ENCODE measurements around the gene LRRC75A.

The LRRC75A gene

DNA sequence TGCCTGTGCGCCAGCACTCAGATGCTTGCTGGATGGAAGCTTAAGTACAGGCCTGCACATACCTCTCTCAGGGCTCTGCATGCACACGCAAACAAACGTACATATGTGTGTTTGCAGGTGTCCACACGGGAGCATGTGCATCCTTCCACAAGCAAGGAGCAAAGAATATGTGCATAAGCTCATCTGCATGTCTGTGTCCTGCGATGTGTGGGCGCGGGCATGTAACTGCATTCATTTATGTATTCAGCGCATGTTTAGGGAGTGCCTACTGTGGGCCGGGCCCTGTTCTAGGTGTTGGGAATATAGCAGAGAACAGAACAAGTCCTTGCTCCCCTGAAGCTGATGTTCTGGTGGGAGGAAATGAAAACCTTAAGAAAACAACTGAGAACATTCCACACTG is 62.9 kb downstream of the LRRC75A start:
- Histone ChIP-seq H3K4me3 (ENCODE audit: low read length, poor library complexity, severe bottlenecking) (no peak overlapping the region), H4K20me1 (ENCODE audit: insufficient read depth, low read length, poor library complexity, severe bottlenecking) (peaks cover 4% of the 10 kb centered on the region), H3K9me2 (replicated peaks; ENCODE audit: low read depth, low read length) (no peaks in the 10 kb centered on the region), H3K9ac (ENCODE audit: low read depth, low read length, poor library complexity, severe bottlenecking) (no peak overlapping the region), H3K9me3 (ENCODE audit: insufficient read depth, low read depth, low read length) (no peaks in the 10 kb centered on the region), H3K36me3 (ENCODE audit: insufficient read depth, low read length) (peaks cover 24% of the 10 kb centered on the region; the same call in 1 of the 2 replicates), H2AFZ (ENCODE audit: low read length) (no peak overlapping the region), H3K4me2 (ENCODE audit: low read depth, low read length, poor library complexity, severe bottlenecking) (no peak overlapping the region), H3K27me3 (ENCODE audit: insufficient read depth, low read length, poor library complexity, severe bottlenecking) (no peaks in the 10 kb centered on the region), H3K4me1 (ENCODE audit: insufficient read depth, low read length, poor library complexity, severe bottlenecking) (no peaks in the 10 kb centered on the region), H3K79me2 (ENCODE audit: insufficient read depth, low read length) (no peaks in the 10 kb centered on the region), H3F3A (ENCODE audit: low read depth) (no peaks in the 10 kb centered on the region)
- TF ChIP-seq, protein P1, sequence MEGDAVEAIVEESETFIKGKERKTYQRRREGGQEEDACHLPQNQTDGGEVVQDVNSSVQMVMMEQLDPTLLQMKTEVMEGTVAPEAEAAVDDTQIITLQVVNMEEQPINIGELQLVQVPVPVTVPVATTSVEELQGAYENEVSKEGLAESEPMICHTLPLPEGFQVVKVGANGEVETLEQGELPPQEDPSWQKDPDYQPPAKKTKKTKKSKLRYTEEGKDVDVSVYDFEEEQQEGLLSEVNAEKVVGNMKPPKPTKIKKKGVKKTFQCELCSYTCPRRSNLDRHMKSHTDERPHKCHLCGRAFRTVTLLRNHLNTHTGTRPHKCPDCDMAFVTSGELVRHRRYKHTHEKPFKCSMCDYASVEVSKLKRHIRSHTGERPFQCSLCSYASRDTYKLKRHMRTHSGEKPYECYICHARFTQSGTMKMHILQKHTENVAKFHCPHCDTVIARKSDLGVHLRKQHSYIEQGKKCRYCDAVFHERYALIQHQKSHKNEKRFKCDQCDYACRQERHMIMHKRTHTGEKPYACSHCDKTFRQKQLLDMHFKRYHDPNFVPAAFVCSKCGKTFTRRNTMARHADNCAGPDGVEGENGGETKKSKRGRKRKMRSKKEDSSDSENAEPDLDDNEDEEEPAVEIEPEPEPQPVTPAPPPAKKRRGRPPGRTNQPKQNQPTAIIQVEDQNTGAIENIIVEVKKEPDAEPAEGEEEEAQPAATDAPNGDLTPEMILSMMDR (conservative IDR thresholded peaks at IDR 0.05; ENCODE audit: low read length), result no peak
- no peak for TF ChIP-seq EZH2phosphoT487 (IDR thresholded peaks at IDR 0.05; ENCODE audit: borderline replicate concordance)

DNA sequence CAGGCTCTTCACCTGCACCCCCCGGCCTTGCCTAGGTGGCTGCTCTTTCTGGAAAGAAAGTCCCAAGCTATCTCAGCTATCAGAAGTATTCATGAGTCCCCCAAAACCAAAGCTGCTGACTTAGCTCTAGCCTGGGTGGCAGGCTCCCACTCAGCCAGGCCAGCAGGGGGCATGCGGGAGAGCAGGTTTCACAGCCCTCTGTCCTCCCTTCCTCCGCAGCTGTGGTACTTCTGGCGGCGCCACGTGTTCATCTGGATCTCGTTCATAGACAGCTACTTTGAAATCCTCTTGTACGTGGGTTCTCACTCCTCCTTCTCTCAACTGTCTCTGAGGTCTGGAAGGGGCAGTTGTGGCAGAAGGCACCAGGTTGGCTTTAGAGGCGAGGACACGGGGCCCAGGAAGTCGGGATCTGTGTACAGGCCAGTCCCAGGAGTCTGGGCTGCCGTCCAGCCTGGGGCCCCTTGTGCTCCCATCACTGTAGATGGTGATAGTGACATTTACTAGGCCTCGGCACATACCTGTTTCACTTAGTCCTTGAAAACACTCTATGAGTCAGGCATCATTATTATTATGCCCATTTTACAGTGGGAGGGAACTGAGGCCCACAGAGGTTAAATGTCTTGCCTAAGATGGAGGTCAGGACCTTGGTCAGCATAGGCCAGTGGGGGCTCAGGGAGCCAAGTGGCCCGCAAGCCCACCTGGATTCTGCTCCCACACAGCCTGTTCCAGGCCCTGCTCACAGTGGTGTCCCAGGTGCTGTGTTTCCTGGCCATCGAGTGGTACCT is 63.7 kb downstream of the LRRC75A start:
- no peak overlapping the region for H3K4me3 ChIP-seq (ENCODE audit: low read length, poor library complexity, severe bottlenecking)
- H3K27me3 ChIP-seq (ENCODE audit: insufficient read depth, low read length, poor library complexity, severe bottlenecking), result no peaks in the 10 kb centered on the region
- peaks cover 27% of the 10 kb centered on the region; the same call in 1 of the 2 replicates for H3K36me3 ChIP-seq (ENCODE audit: insufficient read depth, low read length)
- H3K79me2 ChIP-seq (ENCODE audit: insufficient read depth, low read length), result no peaks in the 10 kb centered on the region
- H4K20me1 ChIP-seq (ENCODE audit: insufficient read depth, low read length, poor library complexity, severe bottlenecking), result peaks cover 4% of the 10 kb centered on the region
- H2AFZ ChIP-seq (ENCODE audit: low read length), result no peak overlapping the region
- no peaks in the 10 kb centered on the region for H3K9me3 ChIP-seq (ENCODE audit: insufficient read depth, low read depth, low read length)
- TF ChIP-seq EZH2phosphoT487 (IDR thresholded peaks at IDR 0.05; ENCODE audit: borderline replicate concordance), result no peak
- TF ChIP-seq, protein P1 (conservative IDR thresholded peaks at IDR 0.05; ENCODE audit: low read length), result peak; percentile 64
- no peaks in the 10 kb centered on the region for H3K4me1 ChIP-seq (ENCODE audit: insufficient read depth, low read length, poor library complexity, severe bottlenecking)
- H3K9me2 ChIP-seq (replicated peaks; ENCODE audit: low read depth, low read length), result no peaks in the 10 kb centered on the region
- no peak overlapping the region for H3K9ac ChIP-seq (ENCODE audit: low read depth, low read length, poor library complexity, severe bottlenecking)
- H3F3A ChIP-seq (ENCODE audit: low read depth), result no peaks in the 10 kb centered on the region
- no peak overlapping the region for H3K4me2 ChIP-seq (ENCODE audit: low read depth, low read length, poor library complexity, severe bottlenecking)

DNA sequence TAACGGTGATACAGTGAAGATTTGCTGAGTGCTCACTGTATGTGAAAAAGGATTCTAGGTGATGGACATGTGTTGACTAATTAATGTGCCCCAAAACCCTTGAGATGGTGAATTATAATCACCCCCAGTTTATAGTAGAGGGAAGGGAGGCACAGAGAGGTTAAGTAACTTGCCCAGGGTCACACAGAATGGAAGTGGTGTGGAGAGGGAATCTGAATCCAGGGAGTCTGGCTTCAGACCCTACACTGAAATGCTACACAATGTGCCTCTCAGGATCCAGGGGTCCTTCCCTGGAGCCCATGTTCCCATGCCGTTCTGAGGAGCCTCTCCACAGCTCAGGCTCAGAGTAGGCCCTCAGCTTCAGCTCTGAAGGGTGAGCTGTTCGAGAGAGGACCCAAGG is 65.0 kb downstream of the LRRC75A start:
- peaks cover 4% of the 10 kb centered on the region for H4K20me1 ChIP-seq (ENCODE audit: insufficient read depth, low read length, poor library complexity, severe bottlenecking)
- H3K9me2 ChIP-seq (replicated peaks; ENCODE audit: low read depth, low read length), result no peaks in the 10 kb centered on the region
- H3K9ac ChIP-seq (ENCODE audit: low read depth, low read length, poor library complexity, severe bottlenecking), result no peak overlapping the region
- H2AFZ ChIP-seq (ENCODE audit: low read length), result no peak overlapping the region
- no peaks in the 10 kb centered on the region for H3K9me3 ChIP-seq (ENCODE audit: insufficient read depth, low read depth, low read length)
- H3K79me2 ChIP-seq (ENCODE audit: insufficient read depth, low read length), result no peaks in the 10 kb centered on the region
- no peaks in the 10 kb centered on the region for H3F3A ChIP-seq (ENCODE audit: low read depth)
- H3K4me1 ChIP-seq (ENCODE audit: insufficient read depth, low read length, poor library complexity, severe bottlenecking), result no peaks in the 10 kb centered on the region
- TF ChIP-seq EZH2phosphoT487 (IDR thresholded peaks at IDR 0.05; ENCODE audit: borderline replicate concordance), result no peak
- TF ChIP-seq, protein P1 (conservative IDR thresholded peaks at IDR 0.05; ENCODE audit: low read length), result no peak
- H3K4me2 ChIP-seq (ENCODE audit: low read depth, low read length, poor library complexity, severe bottlenecking), result no peak overlapping the region
- no peaks in the 10 kb centered on the region for H3K27me3 ChIP-seq (ENCODE audit: insufficient read depth, low read length, poor library complexity, severe bottlenecking)
- H3K36me3 ChIP-seq (ENCODE audit: insufficient read depth, low read length), result peaks cover 37% of the 10 kb centered on the region; the same call in 1 of the 2 replicates
- no peak overlapping the region for H3K4me3 ChIP-seq (ENCODE audit: low read length, poor library complexity, severe bottlenecking)
